HFF-Myc (cell line): ENCODE measurements around the gene WDR11.
A peak's percentile ranks its signal among the peaks of the same experiment; 100 is the strongest.

Source experiments
- DNase-seq: peaks from one replicate; pipeline ENCODE4 v3.0.0-alpha.2; 2011; ENCODE audit warnings: low read depth; ENCODE audit errors: extremely low read depth
- H3K4me3 ChIP-seq: replicated peaks from 2 replicates; pipeline ENCODE4 v1.5.1; 2011; ENCODE audit warnings: low read depth, mild to moderate bottlenecking, control low read depth, low read length
- CTCF ChIP-seq: IDR thresholded peaks from 2 replicates; pipeline ENCODE4 v1.5.1; 2012; ENCODE audit warnings: mild to moderate bottlenecking, low read depth, low read length, control low read depth; ENCODE audit errors: missing control alignments

WDR11 gene

DNA sequence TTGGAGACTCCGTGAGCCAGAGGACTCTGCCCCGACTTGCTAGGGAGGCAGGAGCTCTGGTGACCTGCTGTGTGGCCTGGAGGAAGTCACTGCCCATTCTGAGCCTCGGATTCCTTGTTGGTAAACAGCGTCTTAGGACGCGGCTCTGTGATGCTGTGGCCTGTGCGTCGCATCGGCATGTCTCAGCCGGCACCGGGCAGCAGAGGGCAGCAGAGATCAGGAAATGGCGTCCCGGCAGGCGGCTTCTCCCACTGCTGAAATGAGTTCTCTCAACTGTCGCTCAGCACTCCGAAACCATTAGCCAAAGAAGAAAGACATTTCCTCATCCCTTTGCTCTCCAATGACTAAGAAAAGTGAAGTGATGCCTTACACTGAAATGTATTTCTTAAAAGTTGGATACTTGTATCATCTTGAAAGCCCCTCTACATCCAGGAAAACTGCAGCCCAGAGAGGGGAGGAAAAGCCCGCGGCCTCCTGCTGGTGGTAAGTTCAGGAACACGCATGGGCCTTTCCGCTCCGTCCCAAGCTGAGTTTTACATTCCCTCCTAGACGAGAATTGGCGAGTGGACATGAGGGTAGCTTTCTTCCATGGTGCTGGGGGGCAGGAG is 91.7 kb downstream of the WDR11 start:
- peak; percentile 33 for DNase-seq
- peak; percentile 82 for TF ChIP-seq CTCF
- H3K4me3 ChIP-seq: no peak overlapping the region

GRCh38 chr10:120943542-120943941 is 92.4 kb downstream of the WDR11 start:
- no peak overlapping the region for H3K4me3 ChIP-seq
- DNase-seq: no peak
- no peak for TF ChIP-seq CTCF

DNA sequence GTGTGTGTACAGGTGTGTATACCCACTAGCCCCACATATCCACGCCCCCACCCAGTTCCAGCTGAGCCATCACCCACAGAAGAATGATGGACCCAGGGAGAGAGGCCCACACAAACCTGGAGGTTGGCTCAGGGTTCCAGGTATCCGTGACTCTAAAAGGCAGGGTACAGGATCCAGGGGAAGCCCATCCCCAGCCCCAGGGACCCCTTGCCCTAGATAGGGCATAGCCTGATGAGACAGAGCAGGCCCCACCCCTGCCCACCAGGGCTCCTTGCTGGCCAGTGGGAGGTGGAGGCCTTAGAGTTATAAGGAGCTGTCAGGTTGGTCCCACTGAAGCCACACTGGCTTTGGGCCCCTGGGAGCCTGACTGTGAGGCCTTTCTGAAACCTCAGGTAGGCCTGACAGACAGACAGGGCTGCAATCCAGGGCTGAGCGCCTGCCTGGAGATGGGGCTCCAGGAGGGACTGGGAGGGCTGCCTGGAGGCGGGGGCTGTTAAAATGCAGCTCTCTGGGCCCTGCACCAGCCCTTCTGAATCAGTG is 93.5 kb downstream of the WDR11 start:
- DNase-seq: no peak
- TF ChIP-seq CTCF: no peak
- H3K4me3 ChIP-seq: no peak overlapping the region

GRCh38 chr10:120945182-120945581 is 94.0 kb downstream of the WDR11 start:
- TF ChIP-seq CTCF: no peak
- H3K4me3 ChIP-seq: no peak overlapping the region
- no peak for DNase-seq

GRCh38 chr10:120945801-120946302 is 94.7 kb downstream of the WDR11 start:
- H3K4me3 ChIP-seq: no peak overlapping the region
- no peak for TF ChIP-seq CTCF
- no peak for DNase-seq

- no peak for DNase-seq
- H3K4me3 ChIP-seq: no peak overlapping the region
- TF ChIP-seq CTCF: no peak
These were observed 95.3 kb downstream of the WDR11 start for GRCh38 chr10:120946497-120946896.
